Skeletal muscle cell (primary cell): ENCODE data around the gene IGF2BP2.

Source experiments
- DNase-seq: peaks from one replicate; pipeline ENCODE4 v3.0.0-alpha.2; 2010; ENCODE audit warnings: low read depth
- H3K4me3 ChIP-seq: 2 replicates; pipeline ENCODE4 v1.5.1; 2011; ENCODE audit warnings: low read depth, mild to moderate bottlenecking, control low read depth, low read length, moderate library complexity

Gene IGF2BP2

GRCh38 chr3:185744997-185745843 is 79.6 kb downstream of the IGF2BP2 start:
- H3K4me3 ChIP-seq, result no peak overlapping the region
- DNase-seq, result peak; percentile 80

DNA sequence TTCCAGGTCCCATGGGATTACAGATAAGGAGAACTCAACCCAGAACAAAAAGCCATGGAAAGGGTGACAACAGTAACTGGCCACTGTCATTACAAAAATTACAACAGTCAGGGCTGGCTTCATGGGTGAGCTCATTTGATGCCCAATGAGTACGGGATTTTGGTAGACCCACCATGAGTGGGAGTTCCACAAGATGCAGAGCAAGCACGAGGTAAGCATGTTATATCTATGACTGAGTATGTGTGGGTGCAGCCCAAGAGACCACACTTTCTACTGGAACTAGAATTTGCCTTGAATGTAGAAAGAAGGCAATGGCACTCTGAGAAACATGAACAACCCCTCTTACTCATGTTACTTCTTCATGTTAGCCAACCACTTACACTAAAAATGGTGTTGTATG is 83.3 kb downstream of the IGF2BP2 start:
- no peak overlapping the region for H3K4me3 ChIP-seq
- no peak for DNase-seq

DNA sequence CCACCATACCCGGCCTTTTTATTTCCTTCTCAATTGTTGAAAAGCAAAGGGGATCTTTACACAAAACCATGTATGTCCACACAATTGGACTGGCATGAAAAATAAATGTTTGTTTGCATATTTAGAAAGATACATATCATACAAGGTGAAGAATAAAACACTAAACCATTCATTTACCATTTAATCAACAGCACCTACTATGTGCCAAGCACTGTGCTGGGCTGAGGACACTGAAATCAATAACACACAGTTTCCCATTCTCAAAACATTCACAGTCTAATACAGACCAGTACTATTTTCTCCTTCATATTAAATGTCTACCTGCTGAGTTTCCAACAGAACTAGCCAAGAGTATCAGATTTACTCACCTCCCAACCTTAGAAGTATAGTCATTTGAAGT is 84.7 kb downstream of the IGF2BP2 start:
- DNase-seq, result no peak
- H3K4me3 ChIP-seq, result no peak overlapping the region

DNA sequence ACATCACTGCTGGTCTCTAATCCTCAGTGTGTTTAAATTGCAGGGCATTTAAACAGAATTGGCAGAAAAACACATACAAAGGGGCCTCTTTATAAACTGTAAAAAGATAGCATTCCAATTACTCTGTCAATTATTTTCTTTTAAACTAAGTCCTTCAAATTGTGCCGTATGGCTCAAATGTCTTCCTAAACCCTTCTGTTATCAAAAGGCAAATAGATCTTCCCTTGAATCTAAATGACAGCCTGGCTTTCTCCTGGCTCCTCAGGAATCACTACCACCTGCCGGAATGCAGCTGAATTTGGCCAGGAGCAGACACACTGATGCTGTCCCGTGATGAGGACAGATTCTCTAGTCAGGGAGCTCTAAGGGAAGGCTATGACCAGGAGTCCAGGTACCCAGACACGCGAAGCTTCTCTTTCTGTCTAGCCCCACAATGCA is 85.6 kb downstream of the IGF2BP2 start:
- H3K4me3 ChIP-seq, result no peak overlapping the region
- DNase-seq, result no peak

DNA sequence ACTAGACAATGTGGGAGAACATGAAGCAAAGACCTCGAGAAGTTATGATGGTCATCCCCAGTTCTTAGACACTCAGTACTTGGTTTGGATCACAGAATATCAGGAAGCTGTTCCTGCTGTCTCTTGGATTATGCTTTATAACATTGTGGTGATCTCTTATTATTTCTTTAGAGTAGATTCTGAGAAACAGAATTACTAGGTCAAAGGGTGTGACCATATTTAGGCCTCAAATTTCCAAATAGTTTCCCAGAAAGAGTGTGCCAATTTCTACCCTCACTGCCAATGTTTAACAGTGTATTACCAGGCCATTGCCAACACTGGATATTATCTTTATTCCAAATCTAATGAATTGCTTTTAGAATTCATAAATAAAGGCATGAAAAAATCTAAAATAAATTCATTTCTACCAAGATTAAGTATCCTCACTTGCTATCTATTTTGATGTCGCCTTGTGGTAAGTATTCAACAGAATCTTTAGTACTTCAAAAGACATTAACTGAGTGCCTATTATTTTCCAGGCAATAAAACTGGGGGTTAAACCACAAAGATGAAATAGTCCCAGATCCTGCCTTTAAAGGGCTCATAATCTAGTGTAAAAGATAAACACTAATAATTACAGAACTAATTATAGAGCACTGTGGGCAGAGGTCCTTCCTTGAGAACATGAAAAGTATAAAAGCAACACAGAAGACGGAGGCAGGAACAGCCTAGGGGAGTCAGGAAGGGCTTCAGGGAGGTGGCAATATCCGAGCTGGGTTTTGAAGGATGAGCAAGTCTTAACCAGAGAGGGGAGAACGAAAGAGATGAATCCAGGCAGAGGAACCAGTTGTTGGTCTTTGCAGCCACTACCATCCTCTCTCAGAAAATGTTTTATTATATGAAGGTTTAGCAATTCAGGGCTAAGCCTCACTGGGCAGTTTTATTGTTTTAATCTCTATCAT is 86.8 kb downstream of the IGF2BP2 start:
- no peak overlapping the region for H3K4me3 ChIP-seq
- DNase-seq, result no peak

DNA sequence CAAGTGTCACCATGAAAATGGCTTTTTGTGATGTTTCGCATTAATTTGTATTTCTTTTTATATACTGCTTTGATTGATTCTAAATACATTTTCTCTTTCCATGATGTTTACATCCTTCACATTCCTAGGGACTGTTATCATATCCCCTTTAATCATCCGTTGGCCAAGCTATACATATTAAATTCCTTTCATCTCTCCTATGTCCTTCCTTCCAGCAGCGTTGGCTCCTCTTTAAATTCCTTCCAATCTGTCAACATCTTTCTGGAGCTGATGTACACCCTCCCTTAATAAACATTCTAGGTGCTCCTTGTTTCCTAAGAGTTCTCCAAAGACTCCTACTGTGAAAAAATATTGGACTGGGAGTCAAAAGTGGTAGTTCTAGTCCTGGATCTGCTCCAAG is 87.8 kb downstream of the IGF2BP2 start:
- DNase-seq, result no peak
- H3K4me3 ChIP-seq, result no peak overlapping the region

- H3K4me3 ChIP-seq, result no peak overlapping the region
- no peak for DNase-seq
These were observed 90.1 kb downstream of the IGF2BP2 start for GRCh38 chr3:185734725-185735096.

GRCh38 chr3:185733980-185734724 is 90.7 kb downstream of the IGF2BP2 start:
- no peak for DNase-seq
- H3K4me3 ChIP-seq, result no peak overlapping the region

GRCh38 chr3:185732782-185733181 is 92.1 kb downstream of the IGF2BP2 start:
- peak; percentile 90 for DNase-seq
- H3K4me3 ChIP-seq, result no peak overlapping the region

GRCh38 chr3:185730550-185730949 is 94.3 kb downstream of the IGF2BP2 start:
- H3K4me3 ChIP-seq, result no peak overlapping the region
- no peak for DNase-seq

DNA sequence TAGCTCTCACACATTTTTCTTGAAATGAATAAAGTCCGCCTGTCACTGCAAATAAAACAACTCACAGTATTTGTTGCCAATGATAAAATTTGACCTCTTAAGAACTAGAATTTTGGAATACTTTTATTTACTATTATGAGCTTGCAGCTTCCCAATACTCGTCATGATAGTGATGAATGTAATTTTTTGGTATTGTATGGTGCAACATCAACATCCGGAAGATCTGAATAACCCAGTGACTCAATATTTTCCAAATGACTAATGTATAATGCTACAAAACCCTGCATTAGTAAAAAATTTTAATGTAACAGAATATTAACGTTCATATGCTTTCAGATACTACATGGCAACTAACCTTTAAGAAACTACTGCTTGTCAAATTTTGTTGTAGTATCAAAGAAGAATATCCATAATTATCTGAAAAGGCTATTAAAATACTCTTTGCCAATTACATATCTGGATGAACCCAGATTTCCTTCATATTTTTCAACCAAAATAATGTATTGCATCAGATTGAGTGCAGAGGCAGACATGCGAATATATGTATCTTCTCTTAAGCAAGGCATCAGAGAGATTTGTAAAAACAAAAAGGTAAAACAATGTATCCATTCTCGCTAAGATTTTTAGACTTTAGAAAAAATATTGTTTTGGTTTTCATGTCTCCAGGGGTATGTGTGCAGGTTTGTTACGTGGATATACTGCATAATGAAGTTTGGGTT is 95.3 kb downstream of the IGF2BP2 start:
- H3K4me3 ChIP-seq, result no peak overlapping the region
- DNase-seq, result no peak

DNA sequence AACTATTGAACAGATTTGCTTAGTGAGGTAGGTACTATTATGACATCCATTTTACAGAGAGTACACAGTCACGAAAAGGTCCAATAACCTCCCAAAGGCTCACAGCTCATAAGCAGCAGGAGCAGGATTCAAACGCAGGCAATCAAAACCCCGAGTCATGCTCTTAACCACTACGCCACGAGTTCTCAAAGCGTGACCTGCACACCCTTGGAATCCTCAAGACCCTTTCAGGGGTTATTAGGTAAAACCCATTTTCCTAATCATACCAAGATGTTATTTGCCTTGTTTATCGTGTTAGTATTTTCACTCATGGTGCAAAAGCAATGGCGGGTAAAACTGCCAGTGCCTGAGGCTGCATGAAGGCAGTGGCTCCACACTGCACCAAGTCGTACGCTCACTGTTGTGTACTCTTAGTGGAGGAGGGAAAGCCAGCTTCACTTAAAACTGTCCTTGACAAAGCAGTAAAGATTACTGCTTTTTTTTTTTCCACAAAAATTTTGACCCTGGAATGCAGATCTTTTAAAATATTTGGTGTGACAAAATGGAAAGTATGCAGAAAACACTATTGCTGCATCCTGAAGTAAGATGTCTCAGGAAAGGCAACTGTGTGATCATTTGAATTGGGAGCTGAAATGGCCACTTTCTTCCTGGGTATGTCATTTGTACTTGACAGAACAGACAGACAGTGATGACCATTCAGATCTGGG is 96.1 kb downstream of the IGF2BP2 start:
- DNase-seq, result no peak
- H3K4me3 ChIP-seq, result no peak overlapping the region

- no peak for DNase-seq
- no peak overlapping the region for H3K4me3 ChIP-seq
These were observed 97.0 kb downstream of the IGF2BP2 start for GRCh38 chr3:185727873-185728272.

- DNase-seq, result no peak
- no peak overlapping the region for H3K4me3 ChIP-seq
These were observed 98.4 kb downstream of the IGF2BP2 start for GRCh38 chr3:185726254-185726967.

GRCh38 chr3:185724761-185725160 is 100.1 kb downstream of the IGF2BP2 start:
- DNase-seq, result no peak

GRCh38 chr3:185724251-185724650 is 100.6 kb downstream of the IGF2BP2 start:
- H3K4me3 ChIP-seq, result no peak overlapping the region
- DNase-seq, result no peak

More at GRCh38 chr3:185724761-185725160, 100.1 kb downstream of the IGF2BP2 start:
- no peak overlapping the region for H3K4me3 ChIP-seq

- DNase-seq, result no peak
- H3K4me3 ChIP-seq, result no peak overlapping the region
These were observed 102.0 kb downstream of the IGF2BP2 start for GRCh38 chr3:185722881-185723280.

DNA sequence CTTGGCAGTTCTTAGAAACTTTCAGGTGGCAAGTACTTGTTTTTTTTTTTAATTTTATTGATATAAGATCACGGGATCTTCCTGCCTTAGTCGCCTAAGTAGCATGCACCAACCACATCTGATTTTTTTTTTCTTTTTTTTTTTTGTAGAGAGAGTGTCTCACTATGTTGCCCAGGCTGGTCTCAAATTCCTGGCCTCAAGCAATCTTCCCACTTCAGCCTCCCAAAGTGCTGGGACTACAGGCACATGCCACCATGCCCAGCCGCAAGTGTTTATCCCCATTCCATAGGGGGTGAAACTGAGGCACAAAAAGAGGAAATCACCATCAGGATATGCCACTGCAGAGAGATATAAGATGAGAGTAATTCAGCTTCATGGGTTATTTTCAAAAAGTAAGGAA is 102.9 kb downstream of the IGF2BP2 start:
- no peak overlapping the region for H3K4me3 ChIP-seq

More for the DNA sequence above, 102.9 kb downstream of the IGF2BP2 start:
- no peak for DNase-seq
